Subcutaneous abdominal adipose tissue (tissue), 5 donors: ENCODE results near the gene FANK1.

Experiments
- H3K27ac ChIP-seq: one replicate; pipeline ENCODE4 v1.7.0; 2013; ENCODE audit warnings: low read depth, mild to moderate bottlenecking, inconsistent platforms, low read length, moderate library complexity
- H3K27me3 ChIP-seq, 5 donors: one replicate each; pipeline ENCODE4 v1.7.0; 2013; ENCODE audit warnings: low read length in 5 of 5, inconsistent platforms in 1 of 5; ENCODE audit not compliant: control insufficient read depth in 5 of 5, insufficient read depth in 4 of 5
- H3K36me3 ChIP-seq, 5 donors: one replicate each; pipeline ENCODE4 v1.7.0; 2013; ENCODE audit warnings: low read length in 5 of 5; ENCODE audit not compliant: control insufficient read depth in 5 of 5, insufficient read depth in 5 of 5
- H3K4me1 ChIP-seq, 5 donors: one replicate each; pipeline ENCODE4 v1.7.0; 2013; ENCODE audit warnings: low read length in 5 of 5, mild to moderate bottlenecking in 3 of 5, moderate library complexity in 1 of 5; ENCODE audit not compliant: control insufficient read depth in 5 of 5, insufficient read depth in 5 of 5
- H3K4me3 ChIP-seq, 5 donors: one replicate each; pipeline ENCODE4 v1.7.0; 2013; ENCODE audit warnings: low read length in 5 of 5, low read depth in 1 of 5
- H3K9ac ChIP-seq, 5 donors: one replicate each; pipeline ENCODE4 v1.7.0; 2013; ENCODE audit warnings: low read length in 5 of 5, mild to moderate bottlenecking in 4 of 5, moderate library complexity in 3 of 5
- H3K9me3 ChIP-seq, 5 donors: one replicate each; pipeline ENCODE4 v1.7.0; 2013; ENCODE audit warnings: low read length in 5 of 5; ENCODE audit not compliant: control insufficient read depth in 5 of 5
- donor health status: healthy.
- donor health status: healthy.
- donor health status: healthy.
- donor health status: healthy.
- donor health status: healthy.

Gene FANK1

DNA sequence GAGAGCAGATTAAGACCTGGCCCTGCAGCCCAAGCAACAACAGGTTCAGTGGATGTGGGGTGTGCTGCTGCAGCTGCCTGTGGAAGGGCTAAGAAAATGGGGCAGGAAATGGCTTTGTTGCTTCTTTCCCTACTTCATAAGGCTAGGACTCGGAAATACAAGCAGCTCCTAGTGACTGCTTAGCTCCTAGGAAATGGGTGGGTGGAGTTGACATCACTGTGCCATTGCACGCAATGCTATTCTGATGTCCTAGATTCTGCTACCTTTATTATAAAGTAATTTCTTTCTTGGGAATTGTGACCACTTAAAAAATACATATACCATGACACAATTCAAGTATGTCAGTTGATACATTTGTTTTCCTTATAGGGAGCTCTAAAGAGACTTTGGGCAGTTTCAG is 155.8 kb downstream of the FANK1 start:
- Histone ChIP-seq H3K9ac (no peak overlapping the region), H3K4me1 (peaks cover 0 to 22% (median 15%) of the 10 kb centered on the region in 5 donors), H3K9me3 (no peaks in the 10 kb centered on the region), H3K27me3 (no peaks in the 10 kb centered on the region), H3K36me3 (peaks cover 0 to 3% (median 0%) of the 10 kb centered on the region in 5 donors), H3K4me3 (no peak overlapping the region), H3K27ac (no peak overlapping the region)

DNA sequence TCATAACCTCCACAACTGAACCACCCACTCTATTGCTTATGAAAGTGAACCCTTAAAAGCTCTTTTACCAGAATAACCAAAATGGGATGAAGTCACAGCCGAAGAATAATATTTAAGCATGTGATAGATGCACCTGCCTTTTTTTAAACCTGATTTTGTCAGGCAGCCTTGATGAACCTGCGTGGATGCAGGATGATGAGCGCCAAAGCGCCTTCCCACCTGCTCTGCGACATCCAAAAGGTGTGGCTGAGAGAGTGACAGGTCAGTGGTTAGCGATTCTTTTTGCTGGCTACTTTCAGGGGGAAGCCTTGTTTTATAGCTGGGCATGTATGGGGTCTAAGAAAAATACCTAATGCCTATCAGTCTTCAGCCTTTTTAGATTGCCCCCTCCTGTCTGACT is 157.8 kb downstream of the FANK1 start:
- H3K4me1 ChIP-seq: peaks cover 0 to 30% (median 15%) of the 10 kb centered on the region in 5 donors
- H3K36me3 ChIP-seq: peaks cover 0 to 3% (median 0%) of the 10 kb centered on the region in 5 donors
- H3K9me3 ChIP-seq: no peaks in the 10 kb centered on the region
- no peaks in the 10 kb centered on the region for H3K27me3 ChIP-seq
- H3K9ac ChIP-seq: no peak overlapping the region
- no peak overlapping the region for H3K4me3 ChIP-seq
- H3K27ac ChIP-seq: no peak overlapping the region

DNA sequence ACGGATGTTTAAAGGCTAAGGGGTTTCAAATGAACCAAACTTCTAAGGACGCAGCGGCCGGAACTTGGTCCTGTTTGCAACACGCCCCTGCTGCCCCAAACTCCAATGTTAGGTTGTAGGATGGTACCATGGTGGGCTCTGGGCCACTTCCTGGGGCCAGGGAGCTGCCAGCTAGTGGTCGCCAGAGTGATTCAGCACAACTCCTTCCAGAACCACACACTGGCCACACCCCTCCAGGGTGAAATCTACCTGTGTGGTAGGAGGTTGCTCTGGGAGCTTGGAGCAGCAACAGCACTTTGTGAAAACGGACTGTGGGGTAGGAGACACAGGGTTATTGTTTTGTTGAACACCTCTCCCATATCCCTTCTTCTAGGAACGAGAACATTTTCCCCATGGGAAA is 161.1 kb downstream of the FANK1 start:
- Histone ChIP-seq H3K9ac (no peak overlapping the region), H3K27me3 (no peaks in the 10 kb centered on the region), H3K9me3 (peaks cover 0 to 4% (median 0%) of the 10 kb centered on the region in 5 donors), H3K4me3 (no peak overlapping the region), H3K36me3 (peaks cover 0 to 3% (median 0%) of the 10 kb centered on the region in 5 donors), H3K4me1 (peaks cover 8 to 36% (median 27%) of the 10 kb centered on the region in 5 donors), H3K27ac (no peak overlapping the region)

DNA sequence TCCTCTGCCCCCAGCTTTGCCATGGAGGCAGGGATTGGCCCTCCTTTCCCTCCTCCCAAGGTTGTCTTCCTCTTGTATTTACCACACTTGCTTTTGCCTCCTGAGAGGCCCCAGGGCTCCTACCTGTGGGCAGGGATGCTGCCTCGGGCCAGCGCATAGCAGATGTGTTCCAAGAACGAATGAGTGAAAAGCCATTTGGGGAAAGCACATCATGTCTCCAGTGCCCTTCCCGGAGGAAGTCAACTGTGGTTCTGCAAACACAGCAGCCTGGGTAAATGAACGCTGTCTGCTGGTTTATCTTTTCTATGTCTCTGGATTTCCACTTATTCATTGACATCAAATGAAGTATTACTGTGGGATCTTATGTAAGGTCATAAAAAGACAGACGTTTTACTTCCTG is 161.7 kb downstream of the FANK1 start:
- Histone ChIP-seq H3K4me1 (peaks cover 11 to 41% (median 33%) of the 10 kb centered on the region in 5 donors), H3K36me3 (peaks cover 0 to 3% (median 0%) of the 10 kb centered on the region in 5 donors), H3K27me3 (no peaks in the 10 kb centered on the region), H3K9me3 (peaks cover 0 to 4% (median 0%) of the 10 kb centered on the region in 5 donors), H3K4me3 (no peak overlapping the region), H3K27ac (no peak overlapping the region), H3K9ac (no peak overlapping the region)

- Histone ChIP-seq H3K27ac (no peak overlapping the region), H3K4me1 (peaks cover 11 to 41% (median 37%) of the 10 kb centered on the region in 5 donors), H3K36me3 (peaks cover 0 to 3% (median 0%) of the 10 kb centered on the region in 5 donors), H3K27me3 (no peaks in the 10 kb centered on the region), H3K9ac (no peak overlapping the region), H3K4me3 (no peak overlapping the region), H3K9me3 (peaks cover 0 to 4% (median 0%) of the 10 kb centered on the region in 5 donors)
These were observed 162.1 kb downstream of the FANK1 start for GRCh38 chr10:126058507-126058906.
